ENCODE results near the gene TLK1.

DNA sequence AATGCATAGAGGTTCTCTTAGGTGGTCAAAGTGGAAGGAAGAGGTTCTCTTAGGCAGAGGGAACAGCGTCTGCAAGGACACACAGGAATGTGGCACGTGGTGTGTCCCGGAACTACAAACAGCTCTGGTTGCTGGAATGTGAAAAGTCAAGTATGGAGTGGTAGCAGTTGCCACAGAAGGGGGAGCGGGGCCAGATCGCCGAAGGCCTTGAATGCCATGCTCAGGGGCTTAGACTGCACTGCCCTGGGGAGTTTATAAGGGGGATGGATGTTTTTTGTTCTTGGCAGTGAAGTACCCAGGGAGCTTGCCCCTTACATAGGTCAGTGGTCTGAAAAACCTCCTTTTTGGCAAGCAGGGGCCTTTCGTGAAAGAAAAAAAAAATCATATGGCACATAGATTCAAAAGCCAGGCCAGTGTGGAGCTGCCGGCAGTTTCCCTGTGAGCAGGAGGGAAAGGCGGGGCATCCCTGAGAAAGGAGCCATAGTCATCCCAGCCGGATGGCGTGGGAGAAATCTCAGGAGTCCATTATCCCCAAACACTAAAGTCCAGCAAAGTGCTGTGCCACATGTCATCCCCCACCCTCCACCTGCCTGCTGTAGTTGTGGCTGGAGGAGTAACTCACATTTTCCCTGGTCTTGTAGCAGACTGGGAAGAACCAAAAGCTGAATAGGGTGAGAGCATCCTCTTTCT lies 186.2 kb downstream of the TLK1 start:
- TF ChIP-seq, protein P1, sequence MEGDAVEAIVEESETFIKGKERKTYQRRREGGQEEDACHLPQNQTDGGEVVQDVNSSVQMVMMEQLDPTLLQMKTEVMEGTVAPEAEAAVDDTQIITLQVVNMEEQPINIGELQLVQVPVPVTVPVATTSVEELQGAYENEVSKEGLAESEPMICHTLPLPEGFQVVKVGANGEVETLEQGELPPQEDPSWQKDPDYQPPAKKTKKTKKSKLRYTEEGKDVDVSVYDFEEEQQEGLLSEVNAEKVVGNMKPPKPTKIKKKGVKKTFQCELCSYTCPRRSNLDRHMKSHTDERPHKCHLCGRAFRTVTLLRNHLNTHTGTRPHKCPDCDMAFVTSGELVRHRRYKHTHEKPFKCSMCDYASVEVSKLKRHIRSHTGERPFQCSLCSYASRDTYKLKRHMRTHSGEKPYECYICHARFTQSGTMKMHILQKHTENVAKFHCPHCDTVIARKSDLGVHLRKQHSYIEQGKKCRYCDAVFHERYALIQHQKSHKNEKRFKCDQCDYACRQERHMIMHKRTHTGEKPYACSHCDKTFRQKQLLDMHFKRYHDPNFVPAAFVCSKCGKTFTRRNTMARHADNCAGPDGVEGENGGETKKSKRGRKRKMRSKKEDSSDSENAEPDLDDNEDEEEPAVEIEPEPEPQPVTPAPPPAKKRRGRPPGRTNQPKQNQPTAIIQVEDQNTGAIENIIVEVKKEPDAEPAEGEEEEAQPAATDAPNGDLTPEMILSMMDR (IDR thresholded peaks at IDR 0.05) = no peak
- no peak for TF ChIP-seq POLR2A (IDR thresholded peaks at IDR 0.05)
